ENCODE measurements around the gene MYOF. TPM values are rescaled to one million over a fixed set of nuclear protein-coding genes. Genes with fewer than 3 reads are reported as not detected.
"Not testable (repeated sequence)": the region's sequence is repeated elsewhere in the genome, so short reads cannot be mapped to it uniquely, and the experiment has no call there.

The MYOF gene
- total and polyA plus RNA-seq, 8 donors, result 5.0 to 111 (median 36.0) TPM

DNA sequence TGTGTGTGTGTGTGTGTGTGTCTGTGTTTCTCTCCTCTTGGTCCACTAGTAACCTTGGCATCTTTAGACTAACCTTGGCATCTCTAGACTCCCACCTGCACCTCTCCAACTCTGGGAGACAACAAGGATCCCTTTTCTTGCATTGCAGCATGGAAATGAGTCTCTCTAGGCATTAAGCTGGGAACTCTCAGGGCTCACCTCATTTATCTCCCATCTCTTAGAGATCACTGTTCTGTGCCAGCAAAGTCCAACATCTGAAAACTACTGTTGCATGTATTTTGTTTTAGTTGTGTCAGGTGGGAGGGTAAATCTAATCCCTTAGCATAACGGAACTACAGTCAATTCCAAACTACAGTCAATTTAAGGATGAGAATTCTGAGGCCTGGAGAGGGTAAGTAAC lies 38.7 kb downstream of the MYOF start:
- no peaks in the 10 kb centered on the region for H3K9me3 ChIP-seq
- H3K36me3 ChIP-seq, result peaks cover 0 to 5% (median 0%) of the 10 kb centered on the region in 4 donors
- H3K27ac ChIP-seq, result peak overlapping the region; percentile 24 to 97 (median 93)
- H3K4me3 ChIP-seq, result no peak overlapping the region
- intact Hi-C loops (cut with DNase I; ENCODE audit: low total_unique reads), result no loop called here
- TF ChIP-seq, protein P1, sequence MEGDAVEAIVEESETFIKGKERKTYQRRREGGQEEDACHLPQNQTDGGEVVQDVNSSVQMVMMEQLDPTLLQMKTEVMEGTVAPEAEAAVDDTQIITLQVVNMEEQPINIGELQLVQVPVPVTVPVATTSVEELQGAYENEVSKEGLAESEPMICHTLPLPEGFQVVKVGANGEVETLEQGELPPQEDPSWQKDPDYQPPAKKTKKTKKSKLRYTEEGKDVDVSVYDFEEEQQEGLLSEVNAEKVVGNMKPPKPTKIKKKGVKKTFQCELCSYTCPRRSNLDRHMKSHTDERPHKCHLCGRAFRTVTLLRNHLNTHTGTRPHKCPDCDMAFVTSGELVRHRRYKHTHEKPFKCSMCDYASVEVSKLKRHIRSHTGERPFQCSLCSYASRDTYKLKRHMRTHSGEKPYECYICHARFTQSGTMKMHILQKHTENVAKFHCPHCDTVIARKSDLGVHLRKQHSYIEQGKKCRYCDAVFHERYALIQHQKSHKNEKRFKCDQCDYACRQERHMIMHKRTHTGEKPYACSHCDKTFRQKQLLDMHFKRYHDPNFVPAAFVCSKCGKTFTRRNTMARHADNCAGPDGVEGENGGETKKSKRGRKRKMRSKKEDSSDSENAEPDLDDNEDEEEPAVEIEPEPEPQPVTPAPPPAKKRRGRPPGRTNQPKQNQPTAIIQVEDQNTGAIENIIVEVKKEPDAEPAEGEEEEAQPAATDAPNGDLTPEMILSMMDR (IDR thresholded peaks at IDR 0.05), result no peak
- no peak for TF ChIP-seq EP300 (IDR thresholded peaks at IDR 0.05)
- DNase-seq, result no peak
- no peaks in the 10 kb centered on the region for H3K27me3 ChIP-seq
- 48 to 93% (median 62%) methylated on average over 1 of the region's 1 CpG for WGBS, 5 donors
- peaks cover 66 to 89% (median 76%) of the 10 kb centered on the region in 4 donors for H3K4me1 ChIP-seq

DNA sequence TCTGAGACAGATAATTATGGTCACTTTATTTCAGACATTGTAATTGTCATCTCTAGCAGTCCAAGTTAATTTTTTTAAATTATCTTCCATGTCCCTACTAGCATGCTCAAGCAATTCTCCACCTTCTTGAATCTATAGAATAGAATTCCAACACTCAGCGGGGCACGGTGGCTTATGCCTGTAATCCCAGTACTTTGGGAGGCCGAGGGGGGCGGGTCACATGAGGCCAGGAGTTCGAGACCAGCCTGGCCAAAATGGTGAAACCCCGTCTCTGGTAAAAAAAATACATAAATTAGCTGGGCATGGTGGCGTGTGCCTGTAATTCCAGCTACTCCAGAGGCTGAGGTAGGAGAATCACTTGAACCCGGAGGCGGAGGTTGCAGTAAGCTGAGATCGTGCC lies 39.4 kb downstream of the MYOF start:
- 71 to 85% (median 78%) methylated on average over 10 of the region's 10 CpGs for WGBS, 5 donors
- peak overlapping the region; percentile 50 to 97 (median 93) for H3K27ac ChIP-seq
- H3K4me3 ChIP-seq; DNase-seq; H3K27me3 ChIP-seq; H3K36me3 ChIP-seq; intact Hi-C loops (cut with DNase I; ENCODE audit: low total_unique reads); H3K9me3 ChIP-seq: not testable (repeated sequence)
- H3K4me1 ChIP-seq, result peaks cover 74 to 96% (median 82%) of the 10 kb centered on the region in 4 donors

DNA sequence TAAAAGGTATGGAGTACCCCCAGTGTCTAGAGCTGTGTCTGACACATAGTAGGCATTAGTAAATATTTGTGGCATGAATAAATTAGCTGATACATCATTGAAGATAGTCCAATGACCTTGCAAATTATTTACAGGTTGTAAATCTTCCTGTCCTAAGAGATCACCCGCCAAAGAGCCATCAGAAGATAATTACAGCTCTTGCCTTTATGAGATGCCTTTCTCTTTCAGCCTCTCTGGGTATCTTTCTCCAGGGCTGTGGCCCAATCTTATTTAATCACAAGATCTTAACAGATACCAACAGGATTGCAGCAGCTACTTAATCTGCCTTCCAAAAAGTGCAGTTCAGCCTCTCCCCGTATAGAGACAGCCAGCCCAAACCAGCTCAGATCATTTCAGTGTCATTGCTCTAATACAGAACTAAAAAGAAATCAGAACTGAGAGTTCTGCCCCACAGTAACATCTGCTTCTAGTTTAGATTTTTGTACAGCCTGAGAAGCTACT lies 41.5 kb downstream of the MYOF start:
- H3K4me1 ChIP-seq, result peaks cover 69 to 100% (median 92%) of the 10 kb centered on the region in 4 donors
- no peaks in the 10 kb centered on the region for H3K27me3 ChIP-seq
- intact Hi-C loops (cut with DNase I; ENCODE audit: low total_unique reads), result no loop called here

DNA sequence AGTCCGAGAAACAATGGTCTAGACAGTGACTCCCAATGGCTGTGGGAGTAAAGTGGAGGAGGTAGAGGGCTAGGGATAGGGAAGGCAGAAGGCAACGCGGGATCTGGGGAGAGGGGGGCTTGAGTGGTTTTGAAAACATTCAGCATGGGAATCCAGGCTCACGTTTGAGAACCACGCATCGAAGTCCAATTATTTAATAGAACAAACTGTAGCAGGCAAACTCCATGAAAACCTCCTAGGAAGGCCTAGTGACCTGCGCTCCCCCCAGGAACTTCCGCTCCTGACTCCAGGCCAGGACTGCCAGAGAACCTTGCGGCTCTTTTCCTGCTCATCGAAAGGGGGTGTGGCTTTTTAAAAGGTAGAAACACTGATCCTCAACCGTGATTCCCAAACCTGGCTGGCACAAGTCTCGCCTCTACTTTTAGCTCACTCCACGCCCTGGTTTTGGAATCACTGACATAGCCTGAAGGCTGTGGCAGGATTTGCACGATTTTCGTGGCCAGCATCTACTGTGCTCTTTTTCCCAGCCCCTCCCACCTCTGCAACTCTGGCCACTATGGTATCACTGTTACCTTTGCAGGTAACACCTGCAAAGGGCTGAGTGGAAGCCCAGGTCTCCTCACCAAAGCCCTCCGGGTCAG lies 43.4 kb downstream of the MYOF start:
- Histone ChIP-seq H3K4me3 (peak overlapping the region in 1 of 4 donors; percentile 20), H3K9me3 (no peaks in the 10 kb centered on the region), H3K27ac (peak overlapping the region; percentile 85 to 97 (median 93)), H3K36me3 (no peaks in the 10 kb centered on the region), H3K4me1 (peaks cover 50 to 98% (median 87%) of the 10 kb centered on the region in 4 donors), H3K27me3 (no peaks in the 10 kb centered on the region)
- intact Hi-C loops (cut with DNase I; ENCODE audit: low total_unique reads), result no loop called here
- WGBS, 5 donors, result 19 to 41% (median 31%) methylated on average over 16 of the region's 16 CpGs
- TF ChIP-seq, protein P1 (IDR thresholded peaks at IDR 0.05), result no peak
- peak in 1 of 3 donors; percentile 32 for TF ChIP-seq POLR2AphosphoS5 (IDR thresholded peaks at IDR 0.05)
- TF ChIP-seq POLR2A (IDR thresholded peaks at IDR 0.05), result no peak
- no peak for TF ChIP-seq EP300 (IDR thresholded peaks at IDR 0.05)
- DNase-seq, result peak; percentile 62 to 88

More for the DNA sequence above, 41.5 kb downstream of the MYOF start:
- DNase-seq, result no peak
- Histone ChIP-seq H3K27ac (peak overlapping the region in 4 of 5 donors; percentile 91 to 97 (median 95)), H3K9me3 (no peaks in the 10 kb centered on the region), H3K36me3 (no peaks in the 10 kb centered on the region), H3K4me3 (no peak overlapping the region)
- WGBS, 5 donors, result 42 to 55% (median 46%) methylated on average over 2 of the region's 2 CpGs
- no peak for TF ChIP-seq POLR2A (IDR thresholded peaks at IDR 0.05)
- TF ChIP-seq EP300 (IDR thresholded peaks at IDR 0.05), result no peak
- no peak for TF ChIP-seq POLR2AphosphoS5 (IDR thresholded peaks at IDR 0.05)
- TF ChIP-seq, protein P1 (IDR thresholded peaks at IDR 0.05), result no peak

Measured in stomach (tissue), 9 donors.